Measurements from ENCODE around the gene DNAH1. TPM values are rescaled to one million over a fixed set of nuclear protein-coding genes. Genes with fewer than 3 reads are reported as not detected.

DNAH1 gene
- total and polyA plus RNA-seq, 2 experiments from 2014 or later = 0.81 to 1.8 TPM

GRCh38 chr3:52398670-52399081, 82.6 kb downstream of the DNAH1 start (continued):
- TF ChIP-seq EZH2phosphoT487 (IDR thresholded peaks at IDR 0.05; ENCODE audit: unreplicated experiment) (no peak), STAT1 (IDR thresholded peaks at IDR 0.05; ENCODE audit: unreplicated experiment) (no peak), JUNB (IDR thresholded peaks at IDR 0.05; ENCODE audit: unreplicated experiment) (no peak), REST (IDR thresholded peaks at IDR 0.05; ENCODE audit: unreplicated experiment) (no peak), POLR2AphosphoS5 (IDR thresholded peaks at IDR 0.05; ENCODE audit: low read depth) (no peak), ZNF331 (CRISPR knock-in tag; IDR thresholded peaks at IDR 0.05; ENCODE audit: low read depth) (no peak), CTCF (conservative IDR thresholded peaks at IDR 0.05; ENCODE audit: low read depth in 2 of 2) (no peak), NANOG (IDR thresholded peaks at IDR 0.05; ENCODE audit: borderline replicate concordance) (no peak), EZH2 (IDR thresholded peaks at IDR 0.05; ENCODE audit: low read depth, unreplicated experiment) (no peak)

- H3F3A ChIP-seq (replicated peaks; ENCODE audit: low read depth) = no peaks in the 10 kb centered on the region
- peaks cover 13% of the 10 kb centered on the region for H3K27me3 Mint-ChIP-seq (ENCODE audit: insufficient read depth, low read depth, poor library complexity)
- no peaks in the 10 kb centered on the region for H4K20me1 ChIP-seq (replicated peaks; ENCODE audit: insufficient read depth)
- H2AFZ ChIP-seq = no peak overlapping the region
- H3K4me3 ChIP-seq = no peak overlapping the region
- H3K9me2 ChIP-seq (ENCODE audit: insufficient read depth) = no peaks in the 10 kb centered on the region
- no peak for TF ChIP-seq NANOG (IDR thresholded peaks at IDR 0.05; ENCODE audit: borderline replicate concordance)
- H3K4me1 Mint-ChIP-seq = no peaks in the 10 kb centered on the region
- H3K79me2 ChIP-seq (replicated peaks; ENCODE audit: insufficient read depth) = no peaks in the 10 kb centered on the region
- no peaks in the 10 kb centered on the region for H3K36me3 ChIP-seq (ENCODE audit: insufficient read depth)
- H3K27ac Mint-ChIP-seq = no peak overlapping the region
- peaks cover 30% of the 10 kb centered on the region for H3K36me3 Mint-ChIP-seq (ENCODE audit: low read depth)
- no peaks in the 10 kb centered on the region for H3K9me3 Mint-ChIP-seq
- no peak for ATAC-seq
- H3K4me3 Mint-ChIP-seq = no peak overlapping the region
- H3K4me2 ChIP-seq = no peak overlapping the region
- no peaks in the 10 kb centered on the region for H3K4me1 ChIP-seq (ENCODE audit: insufficient read depth)
- no peak overlapping the region for H3K27ac ChIP-seq (ENCODE audit: low read depth)
- H3K27me3 ChIP-seq (ENCODE audit: insufficient read depth) = no peaks in the 10 kb centered on the region
- no peak for DNase-seq (ENCODE audit: low spot score)
Observed at GRCh38 chr3:52399131-52399530, 83.0 kb downstream of the DNAH1 start.

- H3K27ac ChIP-seq (ENCODE audit: low read depth) = no peak overlapping the region
- H3K4me2 ChIP-seq = no peak overlapping the region
- Mint-ChIP-seq H3K9me3 (no peaks in the 10 kb centered on the region), H3K4me3 (no peak overlapping the region), H3K36me3 (ENCODE audit: low read depth) (peaks cover 35% of the 10 kb centered on the region), H3K4me1 (no peaks in the 10 kb centered on the region), H3K27me3 (ENCODE audit: insufficient read depth, low read depth, poor library complexity) (peaks cover 13% of the 10 kb centered on the region), H3K27ac (no peak overlapping the region)
- no peaks in the 10 kb centered on the region for H3K79me2 ChIP-seq (replicated peaks; ENCODE audit: insufficient read depth)
- no peaks in the 10 kb centered on the region for H3K9me2 ChIP-seq (ENCODE audit: insufficient read depth)
- no peak overlapping the region for H2AFZ ChIP-seq
- ATAC-seq (no peak), DNase-seq (ENCODE audit: low spot score) (no peak)
- H3K36me3 ChIP-seq (ENCODE audit: insufficient read depth) = no peaks in the 10 kb centered on the region
- H3K4me1 ChIP-seq (ENCODE audit: insufficient read depth) = no peaks in the 10 kb centered on the region
- H4K20me1 ChIP-seq (replicated peaks; ENCODE audit: insufficient read depth) = no peaks in the 10 kb centered on the region; the same call in 1 of the 2 replicates
- no peaks in the 10 kb centered on the region for H3F3A ChIP-seq (replicated peaks; ENCODE audit: low read depth)
- no peak overlapping the region for H3K4me3 ChIP-seq
- no peaks in the 10 kb centered on the region for H3K27me3 ChIP-seq (ENCODE audit: insufficient read depth)
- TF ChIP-seq CREB1 (CRISPR knock-in tag; IDR thresholded peaks at IDR 0.05; ENCODE audit: low read depth) = no peak
Observed at GRCh38 chr3:52399593-52399992, 83.5 kb downstream of the DNAH1 start.

All from GM23338 (cell line).